GM23338 (cell line): Measurements from ENCODE around the gene TOMM6. TPM values are rescaled to one million over a fixed set of nuclear protein-coding genes. Genes with fewer than 3 reads are reported as not detected.

Experiments
- ATAC-seq: fragments of 200-7000 bp; cut with Tn5 transposase; 3 replicates; pipeline ENCODE4 v1.9.1; 2020
- DNase-seq: peaks from one replicate; pipeline ENCODE4 v3.0.0-alpha.2; 2015; ENCODE audit warnings: low spot score
- H2AFZ ChIP-seq: fragments of 200-600 bp; sonication (generic); 2 replicates; pipeline ENCODE4 v1.8.0; 2016; ENCODE audit warnings: antibody characterized with exemption, mild to moderate bottlenecking, moderate library complexity
- H3F3A ChIP-seq: fragments of 200-600 bp; sonication (generic); replicated peaks from 2 replicates; pipeline ENCODE4 v1.8.0; 2017; ENCODE audit warnings: antibody characterized with exemption, mixed run types, low read depth
- H3K27ac ChIP-seq: fragments of 200-600 bp; sonication (generic); 2 replicates; pipeline ENCODE4 v1.6.1; 2016; ENCODE audit warnings: low read depth
- H3K27me3 ChIP-seq: fragments of 200-600 bp; sonication (generic); 2 replicates; pipeline ENCODE4 v1.8.0; 2016; ENCODE audit warnings: mild to moderate bottlenecking, mixed run types, moderate library complexity; ENCODE audit not compliant: insufficient read depth
- H3K36me3 ChIP-seq: fragments of 200-600 bp; sonication (generic); 2 replicates; pipeline ENCODE4 v1.8.0; 2016; ENCODE audit warnings: mild to moderate bottlenecking; ENCODE audit not compliant: insufficient read depth
- H3K4me1 ChIP-seq: fragments of 200-600 bp; sonication (generic); 2 replicates; pipeline ENCODE4 v1.8.0; 2016; ENCODE audit warnings: mild to moderate bottlenecking, moderate library complexity; ENCODE audit not compliant: insufficient read depth
- H3K4me2 ChIP-seq: fragments of 200-600 bp; sonication (generic); 2 replicates; pipeline ENCODE4 v1.7.1; 2017; ENCODE audit warnings: mixed run types
- H3K4me3 ChIP-seq: fragments of 200-600 bp; sonication (generic); 2 replicates; pipeline ENCODE4 v1.6.1; 2016; ENCODE audit warnings: mixed run types
- H3K79me2 ChIP-seq: fragments of 200-600 bp; sonication (generic); replicated peaks from 2 replicates; pipeline ENCODE4 v1.8.0; 2017; ENCODE audit warnings: mild to moderate bottlenecking; ENCODE audit not compliant: insufficient read depth
- H3K9me2 ChIP-seq: fragments of 200-600 bp; sonication (generic); 2 replicates; pipeline ENCODE4 v1.8.0; 2017; ENCODE audit not compliant: insufficient read depth
- H4K20me1 ChIP-seq: fragments of 200-600 bp; sonication (generic); replicated peaks from 2 replicates; pipeline ENCODE4 v1.8.0; 2017; ENCODE audit warnings: mild to moderate bottlenecking; ENCODE audit not compliant: insufficient read depth
- H3K27ac Mint-ChIP-seq: 2 replicates; pipeline ENCODE4 v1.8.0; 2020; ENCODE audit warnings: inconsistent platforms, mild to moderate bottlenecking, moderate library complexity, mixed read lengths
- H3K27me3 Mint-ChIP-seq: 3 replicates; pipeline ENCODE4 v1.8.0; 2022; ENCODE audit warnings: low read depth, mild to moderate bottlenecking, moderate library complexity, mixed read lengths, inconsistent platforms; ENCODE audit not compliant: insufficient read depth, poor library complexity
- H3K36me3 Mint-ChIP-seq: 3 replicates; pipeline ENCODE4 v1.8.0; 2021; ENCODE audit warnings: low read depth, mild to moderate bottlenecking, inconsistent platforms, moderate library complexity, mixed read lengths
- H3K4me1 Mint-ChIP-seq: 3 replicates; pipeline ENCODE4 v1.8.0; 2020; ENCODE audit warnings: mild to moderate bottlenecking, inconsistent platforms, mixed read lengths
- H3K4me3 Mint-ChIP-seq: 3 replicates; pipeline ENCODE4 v1.8.0; 2021; ENCODE audit warnings: moderate library complexity, mild to moderate bottlenecking, inconsistent platforms, mixed read lengths
- H3K9me3 Mint-ChIP-seq: 3 replicates; pipeline ENCODE4 v1.8.0; 2020; ENCODE audit warnings: moderate library complexity, mild to moderate bottlenecking, inconsistent platforms, mixed read lengths
- CREB1 ChIP-seq: fragments of 250-450 bp; sonication (Bioruptor Pico); IDR thresholded peaks from 2 replicates; pipeline ENCODE4 v1.5.0; 2020; ENCODE audit warnings: low read depth, mild to moderate bottlenecking, moderate library complexity
- EZH2 ChIP-seq: fragments of 200-600 bp; sonication (generic); IDR thresholded peaks from one replicate; pipeline ENCODE4 v1.8.0; 2017; ENCODE audit warnings: antibody characterized with exemption, mild to moderate bottlenecking, low read depth; ENCODE audit not compliant: unreplicated experiment
- EZH2phosphoT487 ChIP-seq: fragments of 200-600 bp; sonication (generic); IDR thresholded peaks from one replicate; pipeline ENCODE4 v1.8.1; 2018; ENCODE audit warnings: antibody characterized with exemption; ENCODE audit not compliant: unreplicated experiment
- JUNB ChIP-seq: IDR thresholded peaks from one replicate; pipeline ENCODE4 v1.6.1; 2016; ENCODE audit warnings: antibody characterized with exemption; ENCODE audit not compliant: unreplicated experiment
- POLR2AphosphoS5 ChIP-seq: IDR thresholded peaks from 2 replicates; pipeline ENCODE4 v1.6.1; 2016; ENCODE audit warnings: antibody characterized with exemption, low read depth
- STAT1 ChIP-seq: IDR thresholded peaks from one replicate; pipeline ENCODE4 v1.6.1; 2016; ENCODE audit warnings: antibody characterized with exemption; ENCODE audit not compliant: unreplicated experiment
- ZNF114 ChIP-seq: fragments of 250-450 bp; sonication (Bioruptor Pico); IDR thresholded peaks from 2 replicates; pipeline ENCODE4 v1.5.0; 2020; ENCODE audit warnings: mild to moderate bottlenecking, moderate library complexity
- ZNF331 ChIP-seq: fragments of 250-450 bp; sonication (Bioruptor Pico); IDR thresholded peaks from 2 replicates; pipeline ENCODE4 v1.5.0; 2020; ENCODE audit warnings: low read depth, mild to moderate bottlenecking, moderate library complexity
- polyA plus RNA-seq: library from polyadenylated mRNA; unstranded; fragments of >200 nt; fragmentation: Nextera tagmentation; extraction: Ambion mirVana; gene quantifications from 2 replicates; pipeline ENCODE4 v1.2.1, GENCODE V29; 2016
- total RNA-seq: library from RNA; depleted of rRNA; stranded (reverse); fragments of >200 nt; shearing (Covaris generic); gene quantifications from 2 replicates; pipeline ENCODE4 v1.2.3, GENCODE V29; 2014
- TF ChIP-seq, protein P1 (sequence below), 2 experiments: fragments of 200-600 bp in 1 of 2; sonication (generic) in 1 of 2; conservative IDR thresholded peaks; 2 replicates each; pipeline versions ENCODE4 v1.5.1 to v1.6.1; 2016 to 2017; ENCODE audit warnings: antibody characterized with exemption in 2 of 2, low read depth in 2 of 2, mild to moderate bottlenecking in 2 of 2, moderate library complexity in 1 of 2
- TF ChIP-seq, protein P2 (sequence below): fragments of 250-450 bp; sonication (Bioruptor Pico); IDR thresholded peaks from 2 replicates; pipeline ENCODE4 v1.5.0; 2020; ENCODE audit warnings: mild to moderate bottlenecking, moderate library complexity

Gene TOMM6
- total and polyA plus RNA-seq, 2 experiments from 2014 or later: 195 to 372 TPM

DNA sequence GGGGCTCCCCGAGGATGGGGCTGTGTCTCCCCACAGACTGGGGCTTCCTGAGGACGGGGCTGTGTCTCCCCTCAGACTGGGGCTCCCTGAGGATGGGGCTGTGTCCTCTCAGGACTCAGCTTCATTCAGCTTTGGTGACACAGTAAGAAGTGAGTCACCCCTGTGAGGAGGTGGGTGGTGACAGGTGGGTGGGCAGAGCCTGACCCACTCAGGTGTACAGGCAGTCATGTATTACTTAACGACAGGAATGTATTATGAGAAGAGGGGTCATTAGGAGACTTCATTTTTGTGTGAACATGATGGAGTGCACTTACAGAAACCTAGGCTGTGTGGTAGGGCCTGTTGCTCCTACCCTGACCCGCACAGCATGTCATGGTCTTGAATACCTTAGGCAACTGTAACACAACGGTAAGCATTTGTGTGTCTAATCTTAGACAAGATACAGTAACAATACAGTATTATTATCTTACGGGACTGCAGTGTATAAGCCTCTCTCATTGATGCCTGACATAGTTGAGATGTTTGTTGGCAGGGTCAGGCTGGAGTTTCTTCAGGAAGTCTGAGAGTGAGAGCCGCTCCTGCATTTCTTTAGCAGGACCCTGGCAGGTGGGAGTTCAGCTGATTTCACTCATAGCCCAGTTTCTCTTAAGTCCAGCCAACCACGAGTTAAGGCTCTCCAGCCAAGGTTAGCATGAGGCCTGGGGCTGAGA is 29.4 kb upstream of the TOMM6 start:
- Histone ChIP-seq H3K79me2 (no peaks in the 10 kb centered on the region), H3K27ac (no peak overlapping the region), H3K36me3 (no peaks in the 10 kb centered on the region), H3K4me3 (no peak overlapping the region), H3K27me3 (no peaks in the 10 kb centered on the region), H4K20me1 (no peaks in the 10 kb centered on the region), H2AFZ (no peak overlapping the region), H3K4me1 (no peaks in the 10 kb centered on the region), H3K9me2 (no peaks in the 10 kb centered on the region), H3K4me2 (no peak overlapping the region), H3F3A (no peaks in the 10 kb centered on the region)
- Mint-ChIP-seq H3K9me3 (no peaks in the 10 kb centered on the region), H3K27me3 (peaks cover 12% of the 10 kb centered on the region), H3K4me1 (peaks cover 7% of the 10 kb centered on the region), H3K36me3 (no peaks in the 10 kb centered on the region), H3K4me3 (no peak overlapping the region; the same call in 2 of the 3 replicates), H3K27ac (no peak overlapping the region)
- DNase-seq (no peak), ATAC-seq (no peak)
- no peak for TF ChIP-seq EZH2

DNA sequence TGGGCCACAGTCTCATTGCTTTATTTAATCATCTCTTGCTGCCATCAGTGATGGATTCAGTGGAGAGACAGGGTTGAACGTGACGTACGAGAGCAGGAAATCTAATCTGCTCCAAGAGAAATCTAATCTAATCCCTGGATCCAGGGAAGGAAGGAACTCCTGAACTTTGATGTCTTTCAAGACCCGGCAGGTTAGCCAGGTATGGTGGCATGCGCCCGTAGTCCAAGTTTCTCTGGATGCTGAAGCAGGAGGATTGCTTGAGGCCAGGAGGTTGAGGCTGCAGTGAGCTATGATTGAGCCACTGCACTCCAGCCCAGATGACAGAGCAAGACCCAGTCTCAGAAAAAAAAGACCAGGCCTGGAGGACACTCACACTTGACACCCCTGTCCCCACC is 28.9 kb upstream of the TOMM6 start:
- Mint-ChIP-seq H3K27me3 (peaks cover 16% of the 10 kb centered on the region), H3K4me3 (no peak overlapping the region), H3K27ac (no peak overlapping the region), H3K36me3 (no peaks in the 10 kb centered on the region), H3K9me3 (no peaks in the 10 kb centered on the region), H3K4me1 (peaks cover 7% of the 10 kb centered on the region)
- no peak overlapping the region for H3K27ac ChIP-seq
- no peaks in the 10 kb centered on the region for H3K36me3 ChIP-seq
- H3K4me3 ChIP-seq: no peak overlapping the region
- no peaks in the 10 kb centered on the region for H3F3A ChIP-seq
- no peaks in the 10 kb centered on the region for H4K20me1 ChIP-seq
- ATAC-seq (no peak), DNase-seq (no peak)
- no peaks in the 10 kb centered on the region for H3K4me1 ChIP-seq
- no peaks in the 10 kb centered on the region for H3K79me2 ChIP-seq
- H3K9me2 ChIP-seq: no peaks in the 10 kb centered on the region
- no peak overlapping the region for H2AFZ ChIP-seq
- H3K4me2 ChIP-seq: no peak overlapping the region
- no peaks in the 10 kb centered on the region for H3K27me3 ChIP-seq
- TF ChIP-seq EZH2phosphoT487: no peak
- TF ChIP-seq ZNF114: no peak
- TF ChIP-seq STAT1: no peak
- no peak for TF ChIP-seq CREB1
- no peak for TF ChIP-seq EZH2
- TF ChIP-seq, protein P1, sequence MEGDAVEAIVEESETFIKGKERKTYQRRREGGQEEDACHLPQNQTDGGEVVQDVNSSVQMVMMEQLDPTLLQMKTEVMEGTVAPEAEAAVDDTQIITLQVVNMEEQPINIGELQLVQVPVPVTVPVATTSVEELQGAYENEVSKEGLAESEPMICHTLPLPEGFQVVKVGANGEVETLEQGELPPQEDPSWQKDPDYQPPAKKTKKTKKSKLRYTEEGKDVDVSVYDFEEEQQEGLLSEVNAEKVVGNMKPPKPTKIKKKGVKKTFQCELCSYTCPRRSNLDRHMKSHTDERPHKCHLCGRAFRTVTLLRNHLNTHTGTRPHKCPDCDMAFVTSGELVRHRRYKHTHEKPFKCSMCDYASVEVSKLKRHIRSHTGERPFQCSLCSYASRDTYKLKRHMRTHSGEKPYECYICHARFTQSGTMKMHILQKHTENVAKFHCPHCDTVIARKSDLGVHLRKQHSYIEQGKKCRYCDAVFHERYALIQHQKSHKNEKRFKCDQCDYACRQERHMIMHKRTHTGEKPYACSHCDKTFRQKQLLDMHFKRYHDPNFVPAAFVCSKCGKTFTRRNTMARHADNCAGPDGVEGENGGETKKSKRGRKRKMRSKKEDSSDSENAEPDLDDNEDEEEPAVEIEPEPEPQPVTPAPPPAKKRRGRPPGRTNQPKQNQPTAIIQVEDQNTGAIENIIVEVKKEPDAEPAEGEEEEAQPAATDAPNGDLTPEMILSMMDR (conservative IDR thresholded peaks at IDR 0.05; ENCODE audit: low read depth in 2 of 2): no peak
- TF ChIP-seq JUNB: no peak
- no peak for TF ChIP-seq ZNF331 (CRISPR knock-in tag)
- TF ChIP-seq, protein P2, sequence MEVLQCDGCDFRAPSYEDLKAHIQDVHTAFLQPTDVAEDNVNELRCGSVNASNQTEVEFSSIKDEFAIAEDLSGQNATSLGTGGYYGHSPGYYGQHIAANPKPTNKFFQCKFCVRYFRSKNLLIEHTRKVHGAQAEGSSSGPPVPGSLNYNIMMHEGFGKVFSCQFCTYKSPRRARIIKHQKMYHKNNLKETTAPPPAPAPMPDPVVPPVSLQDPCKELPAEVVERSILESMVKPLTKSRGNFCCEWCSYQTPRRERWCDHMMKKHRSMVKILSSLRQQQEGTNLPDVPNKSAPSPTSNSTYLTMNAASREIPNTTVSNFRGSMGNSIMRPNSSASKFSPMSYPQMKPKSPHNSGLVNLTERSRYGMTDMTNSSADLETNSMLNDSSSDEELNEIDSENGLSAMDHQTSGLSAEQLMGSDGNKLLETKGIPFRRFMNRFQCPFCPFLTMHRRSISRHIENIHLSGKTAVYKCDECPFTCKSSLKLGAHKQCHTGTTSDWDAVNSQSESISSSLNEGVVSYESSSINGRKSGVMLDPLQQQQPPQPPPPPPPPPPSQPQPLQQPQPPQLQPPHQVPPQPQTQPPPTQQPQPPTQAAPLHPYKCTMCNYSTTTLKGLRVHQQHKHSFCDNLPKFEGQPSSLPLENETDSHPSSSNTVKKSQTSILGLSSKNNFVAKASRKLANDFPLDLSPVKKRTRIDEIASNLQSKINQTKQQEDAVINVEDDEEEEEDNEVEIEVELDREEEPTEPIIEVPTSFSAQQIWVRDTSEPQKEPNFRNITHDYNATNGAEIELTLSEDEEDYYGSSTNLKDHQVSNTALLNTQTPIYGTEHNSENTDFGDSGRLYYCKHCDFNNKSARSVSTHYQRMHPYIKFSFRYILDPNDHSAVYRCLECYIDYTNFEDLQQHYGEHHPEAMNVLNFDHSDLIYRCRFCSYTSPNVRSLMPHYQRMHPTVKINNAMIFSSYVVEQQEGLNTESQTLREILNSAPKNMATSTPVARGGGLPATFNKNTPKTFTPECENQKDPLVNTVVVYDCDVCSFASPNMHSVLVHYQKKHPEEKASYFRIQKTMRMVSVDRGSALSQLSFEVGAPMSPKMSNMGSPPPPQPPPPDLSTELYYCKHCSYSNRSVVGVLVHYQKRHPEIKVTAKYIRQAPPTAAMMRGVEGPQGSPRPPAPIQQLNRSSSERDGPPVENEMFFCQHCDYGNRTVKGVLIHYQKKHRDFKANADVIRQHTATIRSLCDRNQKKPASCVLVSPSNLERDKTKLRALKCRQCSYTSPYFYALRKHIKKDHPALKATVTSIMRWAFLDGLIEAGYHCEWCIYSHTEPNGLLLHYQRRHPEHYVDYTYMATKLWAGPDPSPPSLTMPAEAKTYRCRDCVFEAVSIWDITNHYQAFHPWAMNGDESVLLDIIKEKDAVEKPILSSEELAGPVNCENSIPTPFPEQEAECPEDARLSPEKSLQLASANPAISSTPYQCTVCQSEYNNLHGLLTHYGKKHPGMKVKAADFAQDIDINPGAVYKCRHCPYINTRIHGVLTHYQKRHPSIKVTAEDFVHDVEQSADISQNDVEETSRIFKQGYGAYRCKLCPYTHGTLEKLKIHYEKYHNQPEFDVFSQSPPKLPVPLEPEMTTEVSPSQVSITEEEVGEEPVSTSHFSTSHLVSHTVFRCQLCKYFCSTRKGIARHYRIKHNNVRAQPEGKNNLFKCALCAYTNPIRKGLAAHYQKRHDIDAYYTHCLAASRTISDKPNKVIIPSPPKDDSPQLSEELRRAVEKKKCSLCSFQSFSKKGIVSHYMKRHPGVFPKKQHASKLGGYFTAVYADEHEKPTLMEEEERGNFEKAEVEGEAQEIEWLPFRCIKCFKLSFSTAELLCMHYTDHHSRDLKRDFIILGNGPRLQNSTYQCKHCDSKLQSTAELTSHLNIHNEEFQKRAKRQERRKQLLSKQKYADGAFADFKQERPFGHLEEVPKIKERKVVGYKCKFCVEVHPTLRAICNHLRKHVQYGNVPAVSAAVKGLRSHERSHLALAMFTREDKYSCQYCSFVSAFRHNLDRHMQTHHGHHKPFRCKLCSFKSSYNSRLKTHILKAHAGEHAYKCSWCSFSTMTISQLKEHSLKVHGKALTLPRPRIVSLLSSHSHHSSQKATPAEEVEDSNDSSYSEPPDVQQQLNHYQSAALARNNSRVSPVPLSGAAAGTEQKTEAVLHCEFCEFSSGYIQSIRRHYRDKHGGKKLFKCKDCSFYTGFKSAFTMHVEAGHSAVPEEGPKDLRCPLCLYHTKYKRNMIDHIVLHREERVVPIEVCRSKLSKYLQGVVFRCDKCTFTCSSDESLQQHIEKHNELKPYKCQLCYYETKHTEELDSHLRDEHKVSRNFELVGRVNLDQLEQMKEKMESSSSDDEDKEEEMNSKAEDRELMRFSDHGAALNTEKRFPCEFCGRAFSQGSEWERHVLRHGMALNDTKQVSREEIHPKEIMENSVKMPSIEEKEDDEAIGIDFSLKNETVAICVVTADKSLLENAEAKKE (CRISPR knock-in tag): no peak
- no peak for TF ChIP-seq POLR2AphosphoS5
